IPS-15b (cell line): ENCODE measurements around the gene OSBPL8.

ENCODE experiments used
- H3K27me3 ChIP-seq: one replicate; pipeline ENCODE4 v1.6.1; 2013; ENCODE audit warnings: low read length; ENCODE audit not compliant: control insufficient read depth, insufficient read depth
- H3K36me3 ChIP-seq: one replicate; pipeline ENCODE4 v1.6.1; 2013; ENCODE audit warnings: low read length; ENCODE audit not compliant: control insufficient read depth, insufficient read depth
- H3K4me1 ChIP-seq: one replicate; pipeline ENCODE4 v1.6.1; 2013; ENCODE audit warnings: mild to moderate bottlenecking, low read length; ENCODE audit not compliant: control insufficient read depth, insufficient read depth
- H3K4me3 ChIP-seq: one replicate; pipeline ENCODE4 v1.5.1; 2013; ENCODE audit warnings: low read depth, low read length
- H3K9ac ChIP-seq: one replicate; pipeline ENCODE4 v1.6.1; 2013; ENCODE audit warnings: low read depth, mild to moderate bottlenecking, low read length
- H3K9me3 ChIP-seq: one replicate; pipeline ENCODE4 v1.6.1; 2013; ENCODE audit warnings: mild to moderate bottlenecking, low read length; ENCODE audit not compliant: control insufficient read depth, insufficient read depth

OSBPL8 gene

DNA sequence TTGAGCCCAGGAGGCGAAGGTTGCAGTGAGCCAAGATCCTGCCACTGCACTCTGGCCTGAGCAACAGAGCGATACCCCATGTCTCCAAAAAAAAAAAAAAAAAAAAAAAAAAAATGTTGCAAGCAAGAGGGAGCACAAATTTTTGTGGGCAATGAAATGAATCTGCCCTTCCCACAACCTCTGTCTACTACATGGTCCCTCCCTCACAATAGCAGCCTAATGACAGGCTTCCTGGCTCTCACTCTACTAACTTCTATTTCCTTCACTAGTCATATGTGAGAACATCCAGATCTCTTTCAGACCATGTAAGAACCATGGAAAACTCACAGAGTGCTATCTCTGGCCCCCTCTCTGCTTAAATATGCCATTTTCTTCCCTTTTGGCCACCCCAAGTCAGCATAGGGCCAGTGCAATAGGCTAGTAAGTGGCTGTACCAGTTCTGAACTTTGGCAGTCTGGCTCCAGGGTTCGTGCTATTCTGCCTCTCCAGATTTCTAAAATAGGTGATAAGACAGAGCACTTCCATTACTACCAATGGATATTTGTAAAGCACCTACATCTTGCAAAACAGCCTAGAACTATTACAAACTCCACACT lies 7.1 kb downstream of the OSBPL8 start:
- H3K4me3 ChIP-seq, result no peak overlapping the region
- H3K36me3 ChIP-seq, result no peaks in the 10 kb centered on the region
- no peaks in the 10 kb centered on the region for H3K27me3 ChIP-seq
- peaks cover 22% of the 10 kb centered on the region for H3K4me1 ChIP-seq
- no peak overlapping the region for H3K9ac ChIP-seq
- H3K9me3 ChIP-seq, result no peaks in the 10 kb centered on the region

DNA sequence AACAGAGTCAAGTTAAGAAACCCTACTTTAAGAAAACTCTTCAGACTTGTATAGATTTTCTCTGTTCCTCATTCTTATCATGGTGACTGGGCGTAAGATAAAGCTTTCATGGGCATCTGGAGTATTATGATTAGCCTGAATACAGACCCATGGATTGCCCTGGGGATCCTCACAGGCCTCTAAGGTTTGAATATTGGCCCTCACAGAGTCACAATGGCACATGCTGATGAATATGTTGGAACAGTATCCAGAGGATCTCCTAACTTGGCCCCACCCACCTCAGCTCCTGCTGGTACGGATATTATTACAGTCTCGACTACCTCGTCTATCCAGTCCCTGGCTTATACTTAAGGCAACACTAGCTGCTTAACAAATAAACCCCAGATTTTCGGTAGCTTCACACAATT lies 8.1 kb downstream of the OSBPL8 start:
- Histone ChIP-seq H3K9ac (no peak overlapping the region), H3K27me3 (no peaks in the 10 kb centered on the region), H3K9me3 (no peaks in the 10 kb centered on the region), H3K4me3 (no peak overlapping the region), H3K4me1 (peaks cover 29% of the 10 kb centered on the region), H3K36me3 (no peaks in the 10 kb centered on the region)

DNA sequence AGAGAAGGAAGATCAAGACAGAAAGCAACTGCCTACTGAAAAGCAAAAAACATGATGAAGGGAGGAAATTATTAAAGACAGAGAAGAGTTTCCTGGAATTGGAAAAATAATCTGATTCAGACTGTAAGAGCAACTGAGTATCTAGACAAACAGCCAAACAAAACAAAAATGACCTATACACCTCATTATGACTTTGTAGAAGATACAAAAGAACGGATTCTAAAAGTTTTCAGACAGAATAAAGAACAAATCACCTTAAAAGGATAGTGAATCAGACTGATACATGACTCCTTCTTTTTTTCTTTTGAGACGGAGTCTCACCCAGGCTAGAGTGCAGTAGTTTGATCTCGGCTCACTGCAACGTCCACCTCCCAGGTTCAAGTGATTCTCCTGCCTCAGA lies 10.4 kb downstream of the OSBPL8 start:
- Histone ChIP-seq H3K4me1 (peaks cover 30% of the 10 kb centered on the region), H3K9me3 (no peaks in the 10 kb centered on the region), H3K9ac (no peak overlapping the region), H3K4me3 (no peak overlapping the region), H3K27me3 (no peaks in the 10 kb centered on the region), H3K36me3 (no peaks in the 10 kb centered on the region)

DNA sequence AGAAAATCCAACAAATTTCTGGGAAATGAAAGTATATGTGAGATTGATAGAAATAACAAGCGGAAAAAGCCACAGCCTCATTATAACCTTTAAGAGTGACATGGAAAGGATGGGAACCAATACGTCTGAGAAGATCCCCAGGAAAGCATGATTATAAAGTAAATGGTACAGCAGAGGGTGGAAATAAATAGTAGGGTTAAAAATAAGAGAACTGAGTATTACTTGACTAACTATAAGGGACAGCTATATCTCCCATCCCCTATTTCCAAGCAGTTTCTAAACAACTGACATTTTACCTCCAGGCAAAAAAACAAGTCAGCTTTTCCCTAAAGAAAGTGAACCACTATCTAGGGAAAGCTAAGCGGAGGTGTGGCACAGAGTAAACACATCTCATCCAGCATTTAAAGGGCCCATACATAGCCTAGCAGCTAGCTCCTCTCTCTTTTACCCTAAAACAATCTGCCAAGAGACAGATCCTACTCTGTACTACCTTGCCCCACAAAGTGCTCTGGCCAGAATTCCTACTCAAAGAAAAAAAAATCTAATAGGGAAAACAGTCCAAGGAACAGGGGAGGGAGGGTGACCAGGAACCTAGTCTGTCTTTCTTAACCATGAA lies 11.2 kb downstream of the OSBPL8 start:
- Histone ChIP-seq H3K36me3 (no peaks in the 10 kb centered on the region), H3K9ac (no peak overlapping the region), H3K4me3 (no peak overlapping the region), H3K27me3 (no peaks in the 10 kb centered on the region), H3K9me3 (no peaks in the 10 kb centered on the region), H3K4me1 (peaks cover 34% of the 10 kb centered on the region)

DNA sequence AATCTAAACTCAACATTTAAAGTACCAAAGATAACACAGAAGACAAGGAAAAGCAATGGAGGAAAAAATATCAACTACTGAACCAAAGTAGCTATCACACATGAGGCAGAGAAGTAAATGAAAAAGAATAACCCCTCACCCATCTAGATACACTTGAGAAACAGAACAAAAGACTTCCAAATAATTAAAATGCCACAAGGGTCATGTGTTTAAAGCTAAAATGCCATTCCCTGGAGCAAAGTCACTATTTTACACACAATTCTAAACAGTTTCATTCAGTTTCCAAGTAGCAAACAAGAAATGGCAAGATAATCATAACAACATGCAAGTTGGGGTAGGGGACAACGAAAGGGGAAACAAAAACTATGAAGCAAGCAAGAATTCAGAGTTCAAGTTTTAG lies 12.0 kb downstream of the OSBPL8 start:
- H3K9me3 ChIP-seq, result no peaks in the 10 kb centered on the region
- H3K4me3 ChIP-seq, result no peak overlapping the region
- no peaks in the 10 kb centered on the region for H3K36me3 ChIP-seq
- H3K4me1 ChIP-seq, result peaks cover 34% of the 10 kb centered on the region
- no peaks in the 10 kb centered on the region for H3K27me3 ChIP-seq
- no peak overlapping the region for H3K9ac ChIP-seq

DNA sequence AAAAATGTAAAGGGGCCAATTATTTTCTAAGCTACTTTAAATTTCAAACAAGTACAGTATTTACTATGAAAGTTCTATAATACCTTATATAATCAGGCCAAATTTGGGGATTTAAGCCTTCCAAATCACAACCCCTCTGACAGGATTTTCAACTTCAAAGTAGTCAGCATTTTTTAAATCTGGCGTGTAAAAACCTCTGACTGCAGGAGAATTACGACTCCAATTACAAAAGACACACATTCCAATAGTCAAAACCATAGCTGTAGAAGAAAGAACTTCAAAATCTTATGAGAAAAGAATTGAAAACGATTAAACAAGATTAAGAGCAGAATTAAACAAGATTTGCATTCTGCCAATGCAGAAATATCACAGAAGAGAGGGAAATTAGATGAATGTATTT lies 12.7 kb downstream of the OSBPL8 start:
- no peak overlapping the region for H3K4me3 ChIP-seq
- no peak overlapping the region for H3K9ac ChIP-seq
- H3K36me3 ChIP-seq, result no peaks in the 10 kb centered on the region
- H3K9me3 ChIP-seq, result no peaks in the 10 kb centered on the region
- peaks cover 34% of the 10 kb centered on the region for H3K4me1 ChIP-seq
- no peaks in the 10 kb centered on the region for H3K27me3 ChIP-seq

DNA sequence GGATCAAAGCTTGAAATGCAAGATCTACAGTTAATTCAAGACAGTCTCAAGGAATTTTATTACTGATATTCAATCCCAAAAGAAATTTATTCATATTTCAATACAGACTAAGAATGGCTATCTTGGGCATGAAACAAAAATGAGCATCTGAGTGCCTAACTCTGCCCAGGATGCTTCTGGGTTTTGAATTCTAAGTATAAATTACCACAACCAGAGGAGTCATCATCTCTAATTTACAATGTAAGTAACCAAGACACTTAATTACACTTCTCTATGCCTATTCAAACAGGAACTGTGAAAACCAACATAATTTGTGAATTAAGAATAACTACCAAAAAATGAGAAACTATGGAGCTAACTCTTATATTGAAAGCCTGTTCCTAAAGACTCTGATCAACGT lies 14.1 kb downstream of the OSBPL8 start:
- H3K4me3 ChIP-seq, result no peak overlapping the region
- no peaks in the 10 kb centered on the region for H3K9me3 ChIP-seq
- peaks cover 27% of the 10 kb centered on the region for H3K4me1 ChIP-seq
- no peaks in the 10 kb centered on the region for H3K27me3 ChIP-seq
- no peaks in the 10 kb centered on the region for H3K36me3 ChIP-seq
- no peak overlapping the region for H3K9ac ChIP-seq

DNA sequence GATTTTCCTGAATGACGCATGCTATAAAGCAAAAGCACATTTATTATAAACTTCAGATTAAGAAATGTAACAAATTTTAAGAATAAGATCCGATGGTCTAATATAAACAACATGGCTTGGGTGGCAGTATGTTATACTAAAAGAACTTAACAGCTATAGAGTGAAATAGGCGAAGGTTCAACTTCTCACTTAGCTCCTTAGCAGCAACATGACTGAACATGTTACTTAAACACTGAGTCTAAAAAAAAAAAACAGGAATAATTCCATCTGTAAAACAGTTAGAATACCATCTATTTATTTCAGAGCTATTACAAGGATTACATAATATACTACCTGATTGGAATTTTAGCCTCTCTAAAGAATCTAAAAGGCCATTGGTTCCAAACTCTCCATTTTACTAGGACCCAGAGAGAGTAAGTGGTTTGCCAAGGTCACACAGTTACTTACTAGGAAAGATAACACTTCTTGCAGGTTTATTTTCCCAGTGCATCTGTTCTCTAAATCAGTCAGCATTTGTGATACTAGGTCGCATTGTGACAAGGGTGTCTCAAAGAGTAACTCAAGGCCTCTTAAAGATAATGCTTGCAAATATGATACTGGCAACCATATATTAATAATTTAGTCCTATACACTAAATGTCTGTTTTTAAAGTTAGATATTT lies 14.8 kb downstream of the OSBPL8 start:
- no peaks in the 10 kb centered on the region for H3K36me3 ChIP-seq
- H3K9me3 ChIP-seq, result no peaks in the 10 kb centered on the region
- no peaks in the 10 kb centered on the region for H3K27me3 ChIP-seq
- H3K9ac ChIP-seq, result no peak overlapping the region
- peaks cover 28% of the 10 kb centered on the region for H3K4me1 ChIP-seq
- no peak overlapping the region for H3K4me3 ChIP-seq

DNA sequence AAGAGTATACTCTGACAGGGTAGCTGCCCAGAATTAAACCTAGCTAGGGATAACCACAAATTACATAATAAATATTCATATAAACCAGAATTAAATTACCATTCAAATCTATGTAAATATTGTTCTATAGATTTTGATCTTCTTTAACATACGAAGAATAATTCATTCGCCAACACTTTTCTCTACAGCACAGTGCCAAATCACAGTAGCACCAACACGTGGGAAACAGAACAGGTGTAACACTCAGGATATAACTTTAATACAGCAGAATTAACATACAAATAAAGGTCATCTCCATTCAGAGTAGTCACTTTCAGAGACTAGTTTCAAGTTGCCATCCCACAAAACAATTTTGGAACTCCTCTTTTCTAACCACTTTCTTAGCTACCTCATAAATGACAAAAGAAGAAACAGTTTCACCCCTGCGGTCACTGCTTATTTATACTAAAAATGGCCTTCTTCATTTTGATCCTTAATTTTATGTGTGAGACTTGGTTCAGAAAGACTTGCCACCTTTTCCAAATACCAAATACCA lies 15.7 kb downstream of the OSBPL8 start:
- Histone ChIP-seq H3K9me3 (no peaks in the 10 kb centered on the region), H3K27me3 (no peaks in the 10 kb centered on the region), H3K4me1 (peaks cover 27% of the 10 kb centered on the region), H3K9ac (no peak overlapping the region), H3K4me3 (no peak overlapping the region), H3K36me3 (no peaks in the 10 kb centered on the region)

DNA sequence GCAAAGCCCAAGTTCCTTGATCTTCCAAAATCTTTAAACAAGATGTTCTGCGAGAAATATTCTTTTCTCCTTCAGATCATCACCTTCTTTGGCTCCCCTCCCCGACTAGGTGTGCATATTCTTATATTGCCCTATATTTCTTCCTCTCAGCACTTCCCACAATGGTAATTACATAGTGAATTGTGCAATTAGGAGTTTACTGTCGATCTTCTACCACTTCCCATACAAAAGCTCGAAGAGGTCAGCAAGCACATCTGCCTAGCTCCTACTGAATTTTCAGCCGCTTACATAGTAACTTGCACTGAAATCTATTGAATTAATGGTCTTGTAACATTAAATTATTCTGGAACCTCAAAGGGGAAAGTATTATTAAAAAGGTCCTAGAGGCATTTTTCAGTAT lies 16.7 kb downstream of the OSBPL8 start:
- Histone ChIP-seq H3K4me1 (peaks cover 19% of the 10 kb centered on the region), H3K9ac (no peak overlapping the region), H3K36me3 (no peaks in the 10 kb centered on the region), H3K27me3 (no peaks in the 10 kb centered on the region), H3K9me3 (no peaks in the 10 kb centered on the region), H3K4me3 (no peak overlapping the region)

DNA sequence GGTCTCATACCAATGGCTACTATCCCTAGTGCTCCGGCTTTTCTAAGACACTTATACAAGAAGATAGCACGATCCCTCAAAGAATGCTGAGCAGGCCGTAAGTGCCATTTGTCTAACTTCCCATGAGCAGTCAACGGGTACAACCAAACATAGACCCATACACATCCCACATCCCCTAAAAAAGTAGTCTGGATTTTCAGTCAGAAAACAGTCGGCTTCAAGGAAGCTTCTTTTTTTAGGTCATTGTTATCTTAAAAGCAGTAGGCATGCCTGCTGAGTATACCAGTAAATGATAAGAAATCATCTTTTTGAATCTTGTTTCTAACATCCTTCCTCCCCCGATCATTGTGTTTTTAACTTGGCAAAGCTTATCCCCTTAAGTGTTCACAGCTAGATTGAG lies 19.8 kb downstream of the OSBPL8 start:
- Histone ChIP-seq H3K9ac (peak overlapping the region; percentile 27), H3K36me3 (no peaks in the 10 kb centered on the region), H3K27me3 (no peaks in the 10 kb centered on the region), H3K4me3 (no peak overlapping the region), H3K4me1 (peaks cover 8% of the 10 kb centered on the region), H3K9me3 (no peaks in the 10 kb centered on the region)

DNA sequence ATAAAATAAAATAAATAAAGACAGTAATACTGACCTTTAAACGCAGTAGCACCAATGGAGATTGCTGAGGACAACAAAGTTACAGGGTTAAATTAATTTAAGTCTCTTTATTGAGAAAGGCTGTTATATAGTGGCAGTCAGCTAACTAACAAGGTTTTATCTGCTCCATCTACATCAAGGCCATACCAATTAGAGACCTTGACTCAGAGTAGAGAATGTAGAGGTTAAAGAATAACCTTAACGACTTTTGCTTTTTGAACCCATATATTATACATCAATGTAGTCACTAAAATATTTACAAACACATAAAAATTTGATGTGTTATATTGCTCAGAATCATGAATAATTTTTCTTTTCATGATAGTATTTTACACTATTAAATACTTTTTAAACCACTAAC lies 21.6 kb downstream of the OSBPL8 start:
- Histone ChIP-seq H3K4me1 (peaks cover 6% of the 10 kb centered on the region), H3K27me3 (no peaks in the 10 kb centered on the region), H3K9ac (no peak overlapping the region), H3K36me3 (no peaks in the 10 kb centered on the region), H3K9me3 (no peaks in the 10 kb centered on the region), H3K4me3 (no peak overlapping the region)
